Esophagus muscularis mucosa (tissue), 4 donors: ENCODE measurements around the gene SV2B. TPM values are rescaled to one million over a fixed set of nuclear protein-coding genes. Genes with fewer than 3 reads are reported as not detected.

ENCODE experiments used
- DNase-seq: peaks from one replicate; pipeline ENCODE4 v3.0.0-alpha.2; 2017; ENCODE audit errors: extremely low spot score
- H3K27ac ChIP-seq, 4 donors: fragments of 200-600 bp; sonication (generic); replicated peaks in 1 of 4; 1 replicate in 3 of 4; 2 replicates in 1 of 4; pipeline ENCODE4 v1.5.1; 2016 to 2019; ENCODE audit warnings: mild to moderate bottlenecking in 1 of 4
- H3K27me3 ChIP-seq, 4 donors: fragments of 200-600 bp; sonication (generic); one replicate each; pipeline versions ENCODE4 v1.5.1 to v1.6.0; 2016 to 2019
- H3K36me3 ChIP-seq, 4 donors: fragments of 200-600 bp; sonication (generic); one replicate each; pipeline ENCODE4 v1.5.1; 2016 to 2019
- H3K4me1 ChIP-seq, 4 donors: fragments of 200-600 bp; sonication (generic); one replicate each; pipeline ENCODE4 v1.5.1; 2016 to 2019
- H3K4me3 ChIP-seq, 4 donors: fragments of 200-600 bp; sonication (generic); 1 replicate in 2 of 4; 2 replicates in 2 of 4; pipeline ENCODE4 v1.5.1; 2016 to 2019; ENCODE audit warnings: mild to moderate bottlenecking in 4 of 4, moderate library complexity in 1 of 4
- H3K9me3 ChIP-seq, 4 donors: fragments of 200-600 bp; sonication (generic); 1 replicate in 3 of 4; 2 replicates in 1 of 4; pipeline ENCODE4 v1.5.1; 2016 to 2019
- EP300 ChIP-seq: sonication (generic); formaldehyde crosslinking; IDR thresholded peaks from one replicate; pipeline ENCODE4 v1.6.1; 2017; ENCODE audit warnings: antibody characterized with exemption
- POLR2A ChIP-seq: fragments of 450-650 bp; IDR thresholded peaks from one replicate; pipeline ENCODE4 v1.6.1; 2017; ENCODE audit warnings: antibody characterized with exemption, moderate library complexity, mild to moderate bottlenecking, low read depth
- POLR2AphosphoS5 ChIP-seq, 2 donors: sonication (generic); formaldehyde crosslinking; IDR thresholded peaks; one replicate each; pipeline ENCODE4 v1.6.1; 2017; ENCODE audit warnings: antibody characterized with exemption in 2 of 2
- WGBS: methylation state at CpG from one replicate; pipeline ENCODE4 v1.1.5; 2018; 5-methylcytosine and 5-hydroxymethylcytosine counted together
- intact Hi-C: fragments of 100-400 bp; cut with DNase I; formaldehyde crosslinking; loops from one replicate; pipeline ENCODE4 v1.15.1; 2023
- total RNA-seq, 4 donors: library from RNA; depleted of rRNA; stranded (reverse); fragments of >200 nt; gene quantifications; one replicate each; pipeline versions ENCODE4 v1.1.0 to v1.2.1, GENCODE V29; 2016
- TF ChIP-seq, protein P1 (sequence below), 3 experiments: fragments of 200-600 bp in 2 of 3; fragments of 450-650 bp in 1 of 3; sonication (generic) in 2 of 3; IDR thresholded peaks; one replicate each; pipeline ENCODE4 v1.5.1; 2017 to 2019; ENCODE audit warnings: antibody characterized with exemption in 3 of 3, mild to moderate bottlenecking in 2 of 3, moderate library complexity in 1 of 3

The SV2B gene
- total RNA-seq, 4 donors from 2014 or later = 1.9 to 3.0 (median 2.1) TPM

DNA sequence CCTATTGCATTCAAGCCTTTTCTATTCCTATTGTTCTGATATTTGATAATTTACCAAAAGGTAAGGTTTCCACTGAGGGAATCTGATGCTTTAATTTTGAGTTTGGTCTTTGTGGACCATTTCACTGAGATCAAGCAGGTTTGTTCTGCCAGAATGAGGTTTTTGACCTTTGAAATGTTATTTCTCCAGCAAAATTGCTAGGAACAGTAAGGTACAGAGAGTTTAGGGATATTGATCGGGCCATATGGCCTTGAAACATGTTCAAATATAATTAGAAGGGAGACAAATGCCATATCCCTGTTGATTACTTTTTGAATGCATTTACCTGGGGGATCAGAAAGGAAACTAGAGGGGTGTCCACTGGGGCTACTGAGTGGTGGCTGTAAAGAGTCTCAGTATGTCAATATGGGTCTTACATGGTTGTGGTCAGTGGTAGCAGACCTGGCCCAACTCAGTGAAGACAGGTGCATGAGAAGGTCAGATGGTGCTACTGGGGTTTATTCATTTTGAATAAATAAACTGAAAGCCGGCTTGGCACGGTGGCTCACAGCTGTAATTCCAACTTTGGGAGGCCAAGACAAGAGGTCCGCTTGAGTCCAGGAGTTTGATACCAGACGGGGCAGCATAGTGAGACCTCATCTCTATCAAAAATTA is 100.2 kb downstream of the SV2B start:
- Histone ChIP-seq H3K4me1 (no peaks in the 10 kb centered on the region), H3K4me3 (no peak overlapping the region), H3K27me3 (no peaks in the 10 kb centered on the region), H3K27ac (no peak overlapping the region), H3K9me3 (no peaks in the 10 kb centered on the region), H3K36me3 (no peaks in the 10 kb centered on the region)
- intact Hi-C loops = no loop called here
- no peak for TF ChIP-seq POLR2A
- no peak for TF ChIP-seq POLR2AphosphoS5 (IDR thresholded peaks at IDR 0.05)
- TF ChIP-seq, protein P1, sequence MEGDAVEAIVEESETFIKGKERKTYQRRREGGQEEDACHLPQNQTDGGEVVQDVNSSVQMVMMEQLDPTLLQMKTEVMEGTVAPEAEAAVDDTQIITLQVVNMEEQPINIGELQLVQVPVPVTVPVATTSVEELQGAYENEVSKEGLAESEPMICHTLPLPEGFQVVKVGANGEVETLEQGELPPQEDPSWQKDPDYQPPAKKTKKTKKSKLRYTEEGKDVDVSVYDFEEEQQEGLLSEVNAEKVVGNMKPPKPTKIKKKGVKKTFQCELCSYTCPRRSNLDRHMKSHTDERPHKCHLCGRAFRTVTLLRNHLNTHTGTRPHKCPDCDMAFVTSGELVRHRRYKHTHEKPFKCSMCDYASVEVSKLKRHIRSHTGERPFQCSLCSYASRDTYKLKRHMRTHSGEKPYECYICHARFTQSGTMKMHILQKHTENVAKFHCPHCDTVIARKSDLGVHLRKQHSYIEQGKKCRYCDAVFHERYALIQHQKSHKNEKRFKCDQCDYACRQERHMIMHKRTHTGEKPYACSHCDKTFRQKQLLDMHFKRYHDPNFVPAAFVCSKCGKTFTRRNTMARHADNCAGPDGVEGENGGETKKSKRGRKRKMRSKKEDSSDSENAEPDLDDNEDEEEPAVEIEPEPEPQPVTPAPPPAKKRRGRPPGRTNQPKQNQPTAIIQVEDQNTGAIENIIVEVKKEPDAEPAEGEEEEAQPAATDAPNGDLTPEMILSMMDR (IDR thresholded peaks at IDR 0.05) = no peak
- no peak for TF ChIP-seq EP300
- 83% methylated on average over 5 of the region's 5 CpGs for WGBS
- DNase-seq = no peak

DNA sequence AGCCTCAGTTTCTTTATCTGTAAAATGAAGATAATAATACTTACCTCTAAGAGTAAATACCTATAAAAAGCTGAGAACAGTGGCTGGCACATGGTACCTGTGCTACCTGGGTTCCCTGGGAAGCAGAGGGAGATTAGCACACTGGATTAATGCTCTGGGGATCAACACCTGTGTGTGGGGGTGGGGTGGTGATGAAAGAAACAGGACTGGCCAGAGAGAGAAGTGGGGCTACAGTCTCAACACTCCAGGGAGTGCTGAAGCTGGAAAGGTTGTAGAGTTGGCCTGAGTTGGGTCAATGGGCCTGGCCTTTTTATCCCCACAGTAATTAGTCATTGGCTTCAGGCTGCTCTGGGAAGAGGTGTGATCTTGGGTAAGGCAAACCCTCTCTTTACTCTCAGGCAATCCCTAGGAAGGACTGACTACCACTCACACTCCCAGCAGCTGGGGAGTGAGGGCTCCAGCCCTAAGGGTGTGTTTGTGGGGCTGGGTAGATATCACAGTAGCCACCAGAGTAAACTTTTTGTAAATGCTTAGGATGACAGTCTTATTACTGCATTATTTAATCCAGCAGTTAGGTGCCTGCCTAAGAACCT is 102.5 kb downstream of the SV2B start:
- no peak for DNase-seq
- no peak overlapping the region for H3K4me3 ChIP-seq
- intact Hi-C loops = no loop called here
- H3K36me3 ChIP-seq = no peaks in the 10 kb centered on the region
- no peaks in the 10 kb centered on the region for H3K4me1 ChIP-seq
- no peaks in the 10 kb centered on the region for H3K9me3 ChIP-seq
- TF ChIP-seq EP300 = no peak
- TF ChIP-seq POLR2AphosphoS5 (IDR thresholded peaks at IDR 0.05) = no peak
- peaks cover 0 to 4% (median 0%) of the 10 kb centered on the region in 4 donors for H3K27me3 ChIP-seq
- H3K27ac ChIP-seq = no peak overlapping the region

DNA sequence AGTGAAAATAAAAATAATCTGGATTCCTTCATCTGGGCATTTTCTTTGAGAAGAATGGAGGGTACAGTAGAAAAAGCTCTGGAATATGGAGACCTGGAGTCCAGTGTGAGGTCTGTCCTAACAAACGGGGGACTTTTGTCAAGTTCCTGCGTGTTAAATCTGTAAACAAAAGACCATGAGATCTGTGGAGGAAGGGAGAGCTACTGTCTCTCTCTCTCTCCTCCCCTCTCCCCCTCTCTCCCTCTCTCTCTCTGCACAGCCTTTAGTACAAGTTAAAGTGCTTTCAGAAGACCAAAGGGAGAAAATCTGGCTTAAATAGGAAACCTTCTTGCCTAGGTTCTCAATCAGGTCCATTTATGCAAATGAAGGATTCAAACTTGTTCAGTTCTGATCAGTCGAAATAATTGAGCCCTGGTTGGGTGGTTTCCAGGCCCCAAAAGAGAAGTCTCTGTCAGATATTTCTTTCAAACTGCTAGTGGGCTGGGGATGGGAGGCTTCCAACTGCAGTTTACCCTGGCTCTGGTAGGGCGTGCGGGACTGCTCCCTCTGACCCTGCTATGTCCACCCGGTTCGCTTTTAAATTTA is 103.7 kb downstream of the SV2B start:
- TF ChIP-seq POLR2A (no peak), POLR2AphosphoS5 (IDR thresholded peaks at IDR 0.05) (no peak), EP300 (no peak)
- TF ChIP-seq, protein P1 (IDR thresholded peaks at IDR 0.05) = no peak
- H3K36me3 ChIP-seq = no peaks in the 10 kb centered on the region
- no peak overlapping the region for H3K27ac ChIP-seq
- peaks cover 0 to 8% (median 0%) of the 10 kb centered on the region in 4 donors for H3K27me3 ChIP-seq
- H3K4me3 ChIP-seq = no peak overlapping the region
- intact Hi-C loops = no loop called here
- no peak for DNase-seq
- WGBS = 61% methylated on average over 7 of the region's 7 CpGs
- H3K9me3 ChIP-seq = no peaks in the 10 kb centered on the region
- no peaks in the 10 kb centered on the region for H3K4me1 ChIP-seq

DNA sequence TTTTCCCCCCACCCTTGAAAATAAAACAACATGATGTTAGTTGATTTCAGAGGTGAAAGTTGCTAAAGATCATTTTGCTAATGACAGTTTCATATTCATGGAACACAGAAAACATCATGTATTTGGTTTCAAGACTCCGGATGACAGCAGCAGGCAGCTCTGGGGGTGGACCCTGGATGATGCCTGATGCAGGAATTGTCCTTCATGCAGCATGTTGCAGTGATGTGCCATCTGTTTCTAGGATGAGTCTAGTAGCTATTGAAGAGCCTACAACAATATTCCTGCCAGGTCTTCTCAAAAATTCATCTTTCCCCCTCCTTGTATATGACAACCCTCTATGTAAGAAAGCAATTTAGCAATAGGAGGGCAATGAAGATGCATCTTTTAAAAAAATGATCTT is 108.3 kb downstream of the SV2B start:
- Histone ChIP-seq H3K9me3 (no peaks in the 10 kb centered on the region), H3K27ac (no peak overlapping the region), H3K36me3 (no peaks in the 10 kb centered on the region), H3K4me3 (no peak overlapping the region), H3K4me1 (no peaks in the 10 kb centered on the region), H3K27me3 (peaks cover 0 to 20% (median 0%) of the 10 kb centered on the region in 4 donors)
- intact Hi-C loops = no loop called here
- TF ChIP-seq POLR2AphosphoS5 (IDR thresholded peaks at IDR 0.05) = no peak
- TF ChIP-seq, protein P1 (IDR thresholded peaks at IDR 0.05) = no peak
- 75% methylated on average over 1 of the region's 1 CpG for WGBS
- DNase-seq = no peak

DNA sequence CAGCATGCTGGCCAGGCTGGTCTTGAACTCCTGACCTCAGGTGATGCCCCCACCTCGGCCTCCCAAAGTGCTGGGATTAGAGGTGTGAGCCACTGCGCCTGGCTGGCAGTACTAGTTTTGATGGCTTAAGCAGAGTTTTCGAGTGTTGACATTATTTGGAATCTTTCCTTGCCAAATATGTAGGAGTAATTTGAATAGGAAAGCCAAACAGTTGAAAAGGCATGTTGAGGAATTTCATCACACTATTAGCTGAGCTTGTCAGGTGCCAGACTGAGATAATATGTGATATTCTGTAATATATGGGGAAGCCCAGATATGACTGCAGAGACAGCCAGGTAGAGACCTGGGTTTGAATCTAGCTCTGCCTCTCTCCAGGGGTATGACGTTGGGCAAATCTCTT is 109.3 kb downstream of the SV2B start:
- Histone ChIP-seq H3K4me3 (no peak overlapping the region), H3K27me3 (peaks cover 0 to 25% (median 0%) of the 10 kb centered on the region in 4 donors), H3K4me1 (no peaks in the 10 kb centered on the region), H3K36me3 (no peaks in the 10 kb centered on the region), H3K27ac (no peak overlapping the region), H3K9me3 (peaks cover 0 to 6% (median 2%) of the 10 kb centered on the region in 4 donors)
- intact Hi-C loops = no loop called here
- TF ChIP-seq POLR2A (no peak), EP300 (no peak), POLR2AphosphoS5 (IDR thresholded peaks at IDR 0.05) (no peak)
- TF ChIP-seq, protein P1 (IDR thresholded peaks at IDR 0.05) = no peak
- WGBS = 48% methylated on average over 4 of the region's 4 CpGs
- no peak for DNase-seq
